UCSD-AML1 (cell line): ENCODE data around the gene ZWILCH.
"Not testable (repeated sequence)": the region's sequence is repeated elsewhere in the genome, so short reads cannot be mapped to it uniquely, and the experiment has no call there.

Experiments
- DNase-seq: peaks from one replicate; lab custom pipeline; 2025; ENCODE audit not compliant: unreplicated experiment; lab: John Stamatoyannopoulos, UW

Gene ZWILCH

GRCh38 chr15:66504563-66505429 is at the start of gene ZWILCH, which contains the start of gene RPL4:
Gene ZWILCH, plus strand, starts transcription at chr15:66505326. Its CDS starts 13 bp downstream, at chr15:66505339.
Gene RPL4, minus strand, starts transcription at chr15:66504855. Its CDS starts 65 bp downstream, at chr15:66504790.
- DNase-seq: peak; percentile 80

GRCh38 chr15:66456211-66456610 is 48.9 kb upstream of the ZWILCH start:
- DNase-seq: no peak

- no peak for DNase-seq
Measured at GRCh38 chr15:66459818-66460615, 45.1 kb upstream of the ZWILCH start.

GRCh38 chr15:66461294-66461693 is 43.8 kb upstream of the ZWILCH start:
- DNase-seq: not testable (repeated sequence)

- DNase-seq: no peak
Measured at GRCh38 chr15:66461917-66462316, 43.2 kb upstream of the ZWILCH start.

GRCh38 chr15:66462627-66463026 is 42.5 kb upstream of the ZWILCH start:
- no peak for DNase-seq

- not testable (repeated sequence) for DNase-seq
Measured at GRCh38 chr15:66465294-66465693, 39.8 kb upstream of the ZWILCH start.

- DNase-seq: not testable (repeated sequence)
Measured at GRCh38 chr15:66467162-66468040, 37.7 kb upstream of the ZWILCH start.

GRCh38 chr15:66470825-66471224 is 34.3 kb upstream of the ZWILCH start:
- not testable (repeated sequence) for DNase-seq

GRCh38 chr15:66472176-66472999 is 32.7 kb upstream of the ZWILCH start:
- DNase-seq: no peak

GRCh38 chr15:66474135-66474534 is 31.0 kb upstream of the ZWILCH start:
- DNase-seq: no peak

GRCh38 chr15:66474963-66475362 is 30.2 kb upstream of the ZWILCH start:
- DNase-seq: no peak

GRCh38 chr15:66476535-66476934 is 28.6 kb upstream of the ZWILCH start:
- no peak for DNase-seq

GRCh38 chr15:66477011-66477410 is 28.1 kb upstream of the ZWILCH start:
- DNase-seq: no peak

- no peak for DNase-seq
Measured at GRCh38 chr15:66480267-66480666, 24.9 kb upstream of the ZWILCH start.

- DNase-seq: no peak
Measured at GRCh38 chr15:66481107-66481856, 23.8 kb upstream of the ZWILCH start.

GRCh38 chr15:66482539-66482938 is 22.6 kb upstream of the ZWILCH start:
- DNase-seq: no peak

- DNase-seq: no peak
Measured at GRCh38 chr15:66483131-66483566, 22.0 kb upstream of the ZWILCH start.

- no peak for DNase-seq
Measured at GRCh38 chr15:66484539-66485112, 20.5 kb upstream of the ZWILCH start.
